ENCODE results near the gene HOMER1.

GRCh38 chr5:79491690-79492317, 22.1 kb downstream of the HOMER1 start:
- TF ChIP-seq POLR2A (IDR thresholded peaks at IDR 0.05) (no peak), CTCF (IDR thresholded peaks at IDR 0.05 in 4 of 5, conservative IDR thresholded peaks at IDR 0.05 in 1 of 5) (no peak)

Data from gastrocnemius medialis (tissue), 4 donors.